Sigmoid colon (tissue), 3 donors: ENCODE data around the gene PHLPP1.

ENCODE experiments used
- POLR2A ChIP-seq, 2 donors: fragments of 450-650 bp; IDR thresholded peaks; one replicate each; pipeline ENCODE4 v1.6.1; 2016; ENCODE audit warnings: antibody characterized with exemption in 2 of 2, mild to moderate bottlenecking in 2 of 2, moderate library complexity in 2 of 2
- TF ChIP-seq, protein P1 (sequence below), 4 experiments: fragments of 450-650 bp in 3 of 4; fragments of 200-600 bp in 1 of 4; IDR thresholded peaks; one replicate each; pipeline ENCODE4 v1.5.1; 2016 to 2019; ENCODE audit warnings: antibody characterized with exemption in 4 of 4, mild to moderate bottlenecking in 3 of 4, moderate library complexity in 2 of 4

DNA sequence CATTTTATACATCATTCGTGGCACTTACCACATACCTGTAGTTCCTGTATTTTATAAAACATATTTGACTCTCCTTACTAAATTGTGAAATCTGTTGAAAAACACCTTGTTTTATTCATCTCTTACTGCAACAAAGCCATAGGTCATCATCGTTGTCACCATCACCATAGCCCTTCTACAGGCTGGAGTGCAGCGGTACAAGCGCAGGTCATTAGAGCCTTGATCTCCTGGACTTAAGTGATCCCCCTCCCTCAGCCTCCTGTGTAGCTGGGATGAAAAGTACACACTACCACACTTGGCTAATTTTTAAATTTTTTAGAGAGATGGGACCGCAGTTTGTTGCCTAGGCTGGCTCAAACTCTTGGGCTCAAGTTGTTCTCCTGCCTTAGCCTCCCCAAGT lies 184.2 kb downstream of the PHLPP1 start:
- TF ChIP-seq, protein P1, sequence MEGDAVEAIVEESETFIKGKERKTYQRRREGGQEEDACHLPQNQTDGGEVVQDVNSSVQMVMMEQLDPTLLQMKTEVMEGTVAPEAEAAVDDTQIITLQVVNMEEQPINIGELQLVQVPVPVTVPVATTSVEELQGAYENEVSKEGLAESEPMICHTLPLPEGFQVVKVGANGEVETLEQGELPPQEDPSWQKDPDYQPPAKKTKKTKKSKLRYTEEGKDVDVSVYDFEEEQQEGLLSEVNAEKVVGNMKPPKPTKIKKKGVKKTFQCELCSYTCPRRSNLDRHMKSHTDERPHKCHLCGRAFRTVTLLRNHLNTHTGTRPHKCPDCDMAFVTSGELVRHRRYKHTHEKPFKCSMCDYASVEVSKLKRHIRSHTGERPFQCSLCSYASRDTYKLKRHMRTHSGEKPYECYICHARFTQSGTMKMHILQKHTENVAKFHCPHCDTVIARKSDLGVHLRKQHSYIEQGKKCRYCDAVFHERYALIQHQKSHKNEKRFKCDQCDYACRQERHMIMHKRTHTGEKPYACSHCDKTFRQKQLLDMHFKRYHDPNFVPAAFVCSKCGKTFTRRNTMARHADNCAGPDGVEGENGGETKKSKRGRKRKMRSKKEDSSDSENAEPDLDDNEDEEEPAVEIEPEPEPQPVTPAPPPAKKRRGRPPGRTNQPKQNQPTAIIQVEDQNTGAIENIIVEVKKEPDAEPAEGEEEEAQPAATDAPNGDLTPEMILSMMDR (IDR thresholded peaks at IDR 0.05) = no peak
- no peak for TF ChIP-seq POLR2A (IDR thresholded peaks at IDR 0.05)
